ENCODE data around the gene DNAI7.

DNAI7 gene

DNA sequence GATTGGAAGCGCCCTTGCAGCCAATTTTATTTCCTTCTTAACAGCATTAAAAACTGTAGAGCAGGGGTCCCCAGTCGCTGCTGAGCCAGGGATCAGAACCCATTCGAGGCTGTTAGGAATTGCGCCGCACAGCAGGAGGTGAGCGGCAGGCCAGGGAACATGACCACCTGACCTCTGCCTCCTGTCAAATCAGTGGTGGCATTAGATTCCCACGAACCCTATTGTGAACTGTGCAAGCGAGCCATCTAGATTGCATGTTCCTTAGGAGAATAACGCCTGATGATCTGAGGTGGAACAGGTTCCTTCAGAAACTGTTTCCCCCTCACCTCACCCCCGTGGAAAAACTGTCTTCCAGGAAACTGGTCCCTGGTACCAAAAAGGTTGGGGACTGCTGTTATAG lies 107.4 kb downstream of the DNAI7 start:
- POLR2A ChIA-PET = no interaction called here
- CTCF ChIA-PET = no interaction called here
- TF ChIP-seq FOXK2 (IDR thresholded peaks at IDR 0.05) (no peak), L3MBTL2 (conservative IDR thresholded peaks at IDR 0.05) (no peak), HDGF (IDR thresholded peaks at IDR 0.05; ENCODE audit: borderline replicate concordance) (no peak)
- TF ChIP-seq, protein P1, sequence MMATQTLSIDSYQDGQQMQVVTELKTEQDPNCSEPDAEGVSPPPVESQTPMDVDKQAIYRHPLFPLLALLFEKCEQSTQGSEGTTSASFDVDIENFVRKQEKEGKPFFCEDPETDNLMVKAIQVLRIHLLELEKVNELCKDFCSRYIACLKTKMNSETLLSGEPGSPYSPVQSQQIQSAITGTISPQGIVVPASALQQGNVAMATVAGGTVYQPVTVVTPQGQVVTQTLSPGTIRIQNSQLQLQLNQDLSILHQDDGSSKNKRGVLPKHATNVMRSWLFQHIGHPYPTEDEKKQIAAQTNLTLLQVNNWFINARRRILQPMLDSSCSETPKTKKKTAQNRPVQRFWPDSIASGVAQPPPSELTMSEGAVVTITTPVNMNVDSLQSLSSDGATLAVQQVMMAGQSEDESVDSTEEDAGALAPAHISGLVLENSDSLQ (IDR thresholded peaks at IDR 0.05) = no peak
- no peak for DNase-seq (ENCODE audit: extremely low spot score)

DNA sequence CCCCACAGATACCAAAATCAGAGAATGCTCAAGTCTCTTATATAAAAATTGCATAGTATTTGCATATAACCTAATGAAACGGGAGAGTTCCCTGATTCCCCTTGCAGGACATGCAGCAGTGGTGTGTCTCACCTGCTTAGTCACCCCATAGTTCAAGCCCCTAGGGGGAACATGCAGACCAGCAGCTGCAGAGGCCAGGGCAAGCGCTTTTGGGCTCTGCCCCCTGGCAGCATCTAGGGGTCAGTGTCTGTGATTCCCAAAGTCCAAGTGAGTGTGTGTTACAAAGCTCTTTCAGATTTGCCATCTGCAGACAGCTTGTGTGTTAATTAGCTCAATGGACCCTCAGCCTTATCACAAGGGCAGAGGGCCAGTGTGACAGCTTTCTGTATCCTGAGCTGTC lies 110.1 kb downstream of the DNAI7 start:
- CTCF ChIA-PET = no interaction called here
- TF ChIP-seq, protein P1 (IDR thresholded peaks at IDR 0.05) = no peak
- TF ChIP-seq FOXM1 (IDR thresholded peaks at IDR 0.05; ENCODE audit: borderline replicate concordance) = no peak
- no peak for TF ChIP-seq NFRKB (IDR thresholded peaks at IDR 0.05)
- no peak for TF ChIP-seq ZNF384 (IDR thresholded peaks at IDR 0.05)
- TF ChIP-seq FOXA1 (IDR thresholded peaks at IDR 0.05) = no peak
- no peak for TF ChIP-seq HDGF (IDR thresholded peaks at IDR 0.05; ENCODE audit: borderline replicate concordance)
- TF ChIP-seq BHLHE40 (IDR thresholded peaks at IDR 0.05; ENCODE audit: borderline replicate concordance) = no peak
- TF ChIP-seq L3MBTL2 (conservative IDR thresholded peaks at IDR 0.05) = no peak
- no peak for TF ChIP-seq ARNT (IDR thresholded peaks at IDR 0.05)
- TF ChIP-seq SP1 (IDR thresholded peaks at IDR 0.05) = no peak
- no peak for TF ChIP-seq LEF1 (IDR thresholded peaks at IDR 0.05; ENCODE audit: borderline replicate concordance)
- TF ChIP-seq FOXK2 (IDR thresholded peaks at IDR 0.05) = no peak
- no peak for TF ChIP-seq CTBP1 (IDR thresholded peaks at IDR 0.05; ENCODE audit: borderline replicate concordance)
- no peak for TF ChIP-seq TARDBP (IDR thresholded peaks at IDR 0.05)
- no peak for TF ChIP-seq ELF4 (IDR thresholded peaks at IDR 0.05)
- no peak for DNase-seq (ENCODE audit: extremely low spot score)
- POLR2A ChIA-PET = no interaction called here

DNA sequence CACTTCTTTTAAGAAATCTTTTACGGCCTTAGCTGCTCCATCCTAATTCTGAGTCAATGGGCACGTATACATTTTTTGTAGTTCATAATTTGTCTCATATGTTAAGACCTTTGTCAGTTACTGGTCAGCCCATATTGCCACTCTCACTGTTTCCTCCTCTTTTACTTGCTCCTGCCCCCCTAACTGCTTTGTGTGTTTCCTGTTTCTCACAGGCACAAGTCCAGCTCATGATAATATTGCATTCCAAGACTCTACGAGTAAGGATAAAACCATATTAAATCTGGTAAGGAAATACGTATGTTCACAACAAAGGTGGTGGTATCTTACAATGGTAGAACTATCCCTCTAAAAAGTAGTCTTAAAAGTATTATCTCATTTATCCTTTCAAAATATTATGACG lies 111.7 kb downstream of the DNAI7 start:
- no peak for DNase-seq (ENCODE audit: extremely low spot score)
- TF ChIP-seq L3MBTL2 (conservative IDR thresholded peaks at IDR 0.05) = no peak
- TF ChIP-seq ELF4 (IDR thresholded peaks at IDR 0.05) = no peak
- ChIA-PET CTCF (no interaction called here), POLR2A (no interaction called here)

DNA sequence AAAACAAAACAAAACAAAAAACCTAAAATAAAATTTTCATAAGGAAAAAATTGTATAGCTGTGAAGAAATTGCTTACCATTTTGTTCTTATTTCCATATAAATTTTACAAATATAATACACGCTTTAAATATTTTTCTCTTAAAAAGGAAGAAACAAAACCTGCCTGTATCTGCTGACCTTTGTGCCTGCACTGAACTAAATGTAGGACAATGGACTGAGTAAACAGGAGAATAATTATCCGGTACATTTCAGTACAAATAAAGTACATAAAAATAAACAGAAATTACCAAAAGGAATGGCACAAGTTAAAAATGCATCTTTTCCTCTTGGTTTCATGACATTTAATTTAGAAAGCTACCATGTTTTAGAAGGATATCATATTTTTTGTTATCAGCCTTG lies 112.3 kb downstream of the DNAI7 start:
- TF ChIP-seq CTBP1 (IDR thresholded peaks at IDR 0.05; ENCODE audit: borderline replicate concordance) = no peak
- no peak for TF ChIP-seq FOXK2 (IDR thresholded peaks at IDR 0.05)
- DNase-seq (ENCODE audit: extremely low spot score) = no peak
- ChIA-PET POLR2A (no interaction called here), CTCF (interaction anchor here (0.6 kb wide), 1 partner anchor 8 kb away, joined by 4 read pairs; no protein-coding TSS in a partner anchor)

DNA sequence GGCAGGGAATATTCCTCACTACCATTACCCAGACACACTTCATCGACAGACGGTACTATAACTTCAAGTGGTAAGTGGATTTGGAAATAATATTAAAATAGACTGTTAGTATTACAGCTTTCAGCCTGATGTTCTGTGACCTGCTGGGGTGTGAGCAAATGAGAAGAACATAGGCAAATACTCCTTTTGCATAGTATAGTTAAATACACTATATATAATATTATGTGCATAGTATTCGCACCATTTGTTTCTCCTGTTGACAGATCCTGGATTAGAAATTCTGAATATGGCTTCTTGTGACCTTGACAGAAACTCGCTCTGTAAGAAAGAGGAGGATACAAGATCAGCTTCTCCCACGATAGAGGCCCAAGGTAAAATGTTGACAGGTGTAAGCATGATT lies 115.6 kb downstream of the DNAI7 start:
- CTCF ChIA-PET = no interaction called here
- no peak for DNase-seq (ENCODE audit: extremely low spot score)
- POLR2A ChIA-PET = no interaction called here

DNA sequence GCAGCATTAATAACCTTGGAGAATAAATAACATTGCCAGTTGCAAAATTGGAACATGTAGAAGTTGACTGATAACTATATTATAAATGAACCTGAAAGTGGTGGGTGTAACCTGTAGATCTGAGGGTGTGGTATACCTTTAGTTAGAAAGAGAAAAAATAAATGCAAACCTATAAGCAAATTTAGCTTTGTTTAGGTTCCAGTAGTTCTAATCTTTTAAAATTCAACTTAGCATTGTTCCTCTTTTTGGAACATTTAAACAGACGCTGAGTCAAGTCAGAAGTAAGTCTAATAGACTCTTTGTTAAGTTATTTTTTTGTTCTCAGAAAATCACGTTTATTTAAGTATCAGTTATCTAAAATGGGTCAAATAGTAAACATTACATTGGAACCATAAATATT lies 120.0 kb downstream of the DNAI7 start:
- DNase-seq (ENCODE audit: extremely low spot score) = no peak
- ChIA-PET CTCF (no interaction called here), POLR2A (no interaction called here)
- TF ChIP-seq LEF1 (IDR thresholded peaks at IDR 0.05; ENCODE audit: borderline replicate concordance) = no peak

More for the DNA sequence above, 115.6 kb downstream of the DNAI7 start:
- TF ChIP-seq, protein P1 (IDR thresholded peaks at IDR 0.05) = no peak
- TF ChIP-seq ELF4 (IDR thresholded peaks at IDR 0.05) (no peak), L3MBTL2 (conservative IDR thresholded peaks at IDR 0.05) (no peak), NFRKB (IDR thresholded peaks at IDR 0.05) (no peak), ARNT (IDR thresholded peaks at IDR 0.05) (no peak), HDGF (IDR thresholded peaks at IDR 0.05; ENCODE audit: borderline replicate concordance) (no peak), SP1 (IDR thresholded peaks at IDR 0.05) (no peak), FOXA1 (IDR thresholded peaks at IDR 0.05) (no peak), LEF1 (IDR thresholded peaks at IDR 0.05; ENCODE audit: borderline replicate concordance) (no peak), SUZ12 (IDR thresholded peaks at IDR 0.05) (no peak)

DNA sequence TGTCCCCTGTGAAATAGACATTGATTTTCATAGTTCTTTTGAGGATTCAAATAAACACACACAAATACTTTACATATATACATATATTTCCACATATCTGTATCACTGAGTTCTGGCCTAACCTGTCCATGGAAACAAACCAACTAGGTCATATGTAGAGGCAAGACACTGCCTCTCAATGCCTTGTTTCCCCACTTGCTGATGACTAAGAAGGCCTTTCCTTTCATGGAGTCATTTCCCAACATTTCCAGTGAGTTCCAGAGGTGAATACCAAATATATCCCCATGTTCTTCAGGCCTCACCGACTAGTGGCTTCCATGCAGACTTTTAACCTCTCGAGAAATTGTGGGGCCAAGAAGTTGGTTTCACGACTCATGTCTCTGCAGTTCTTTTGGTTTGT lies 120.8 kb downstream of the DNAI7 start:
- CTCF ChIA-PET = no interaction called here
- no peak for DNase-seq (ENCODE audit: extremely low spot score)
- POLR2A ChIA-PET = no interaction called here
- no peak for TF ChIP-seq SUZ12 (IDR thresholded peaks at IDR 0.05)
- TF ChIP-seq, protein P1 (IDR thresholded peaks at IDR 0.05) = no peak
- no peak for TF ChIP-seq TARDBP (IDR thresholded peaks at IDR 0.05)
- TF ChIP-seq CTBP1 (IDR thresholded peaks at IDR 0.05; ENCODE audit: borderline replicate concordance) = no peak
